Neural progenitor cell (in vitro differentiated cells): Measurements from ENCODE around the gene BPIFB2.

Experiments used
- EZH2 ChIP-seq: fragments of 200-600 bp; sonication (generic); IDR thresholded peaks from 2 replicates; pipeline ENCODE4 v1.6.1; 2017; ENCODE audit warnings: antibody characterized with exemption, mild to moderate bottlenecking, moderate library complexity
- EZH2phosphoT487 ChIP-seq: fragments of 200-600 bp; sonication (generic); IDR thresholded peaks from 2 replicates; pipeline ENCODE4 v1.6.1; 2017; ENCODE audit warnings: antibody characterized with exemption
- TF ChIP-seq, protein P1 (sequence below): fragments of 200-600 bp; sonication (generic); IDR thresholded peaks from 2 replicates; pipeline ENCODE4 v1.5.1; 2017; ENCODE audit warnings: antibody characterized with exemption, mild to moderate bottlenecking

- TF ChIP-seq, protein P1, sequence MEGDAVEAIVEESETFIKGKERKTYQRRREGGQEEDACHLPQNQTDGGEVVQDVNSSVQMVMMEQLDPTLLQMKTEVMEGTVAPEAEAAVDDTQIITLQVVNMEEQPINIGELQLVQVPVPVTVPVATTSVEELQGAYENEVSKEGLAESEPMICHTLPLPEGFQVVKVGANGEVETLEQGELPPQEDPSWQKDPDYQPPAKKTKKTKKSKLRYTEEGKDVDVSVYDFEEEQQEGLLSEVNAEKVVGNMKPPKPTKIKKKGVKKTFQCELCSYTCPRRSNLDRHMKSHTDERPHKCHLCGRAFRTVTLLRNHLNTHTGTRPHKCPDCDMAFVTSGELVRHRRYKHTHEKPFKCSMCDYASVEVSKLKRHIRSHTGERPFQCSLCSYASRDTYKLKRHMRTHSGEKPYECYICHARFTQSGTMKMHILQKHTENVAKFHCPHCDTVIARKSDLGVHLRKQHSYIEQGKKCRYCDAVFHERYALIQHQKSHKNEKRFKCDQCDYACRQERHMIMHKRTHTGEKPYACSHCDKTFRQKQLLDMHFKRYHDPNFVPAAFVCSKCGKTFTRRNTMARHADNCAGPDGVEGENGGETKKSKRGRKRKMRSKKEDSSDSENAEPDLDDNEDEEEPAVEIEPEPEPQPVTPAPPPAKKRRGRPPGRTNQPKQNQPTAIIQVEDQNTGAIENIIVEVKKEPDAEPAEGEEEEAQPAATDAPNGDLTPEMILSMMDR, result no peak
- TF ChIP-seq EZH2phosphoT487 (no peak), EZH2 (no peak)
Measured at GRCh38 chr20:33031531-33031930, 24.0 kb downstream of the BPIFB2 start, which contains the start of gene BPIFB6.
